GM21360 (cell line): ENCODE results near the gene ANGPTL8.

ENCODE experiments used
- ATAC-seq: cut with Tn5 transposase; IDR thresholded peaks from one replicate; pipeline ENCODE4 v1.9.1; 2021; ENCODE audit warnings: mild to moderate bottlenecking, moderate library complexity; ENCODE audit not compliant: unreplicated experiment

The ANGPTL8 gene

GRCh38 chr19:11286312-11286974 lies 47.0 kb downstream of the ANGPTL8 start:
- no peak for ATAC-seq

- no peak for ATAC-seq
Observed at GRCh38 chr19:11288349-11288748, 48.9 kb downstream of the ANGPTL8 start.

- ATAC-seq = no peak
Observed at GRCh38 chr19:11290256-11290655, 50.8 kb downstream of the ANGPTL8 start.

- ATAC-seq = no peak
Observed at GRCh38 chr19:11291415-11291814, 52.0 kb downstream of the ANGPTL8 start.
